ENCODE data around the gene PAEP. TPM values are rescaled to one million over a fixed set of nuclear protein-coding genes. Genes with fewer than 3 reads are reported as not detected.

The PAEP gene
- total RNA-seq, 1 donor from 2014 or later, result 0.39 TPM

GRCh38 chr9:135573124-135573523 lies 11.6 kb downstream of the PAEP start:
- no peaks in the 10 kb centered on the region for H3K79me2 ChIP-seq (ENCODE audit: insufficient read depth, low read length)
- Mint-ChIP-seq H3K36me3 (ENCODE audit: low read depth, unreplicated experiment) (no peaks in the 10 kb centered on the region), H3K4me1 (ENCODE audit: low read depth, unreplicated experiment) (no peaks in the 10 kb centered on the region), H3K4me3 (ENCODE audit: unreplicated experiment) (no peak overlapping the region), H3K27ac (ENCODE audit: unreplicated experiment) (no peak overlapping the region), H3K9me3 (ENCODE audit: unreplicated experiment) (peaks cover 11% of the 10 kb centered on the region), H3K27me3 (ENCODE audit: low read depth, unreplicated experiment) (peaks cover 16% of the 10 kb centered on the region)
- TF ChIP-seq EZH2 (IDR thresholded peaks at IDR 0.05; ENCODE audit: insufficient read depth, low read length) (no peak), CTCF (IDR thresholded peaks at IDR 0.05; ENCODE audit: insufficient read depth, low read depth, low read length) (no peak)
- no peak for DNase-seq (ENCODE audit: low read depth)
- H3K27me3 ChIP-seq (ENCODE audit: insufficient read depth, low read length), result no peaks in the 10 kb centered on the region
- no peak overlapping the region for H2AFZ ChIP-seq (ENCODE audit: low read depth, low read length)
- no peak overlapping the region for H3K4me2 ChIP-seq (ENCODE audit: low read length)
- no peaks in the 10 kb centered on the region for H4K20me1 ChIP-seq (ENCODE audit: insufficient read depth, low read length)
- no peaks in the 10 kb centered on the region for H3K36me3 ChIP-seq (ENCODE audit: insufficient read depth, low read length)
- peaks cover 5% of the 10 kb centered on the region for H3K9me3 ChIP-seq (ENCODE audit: insufficient read depth, low read depth, low read length)
- no peak overlapping the region for H3K9ac ChIP-seq (ENCODE audit: low read length)
- no peak overlapping the region for H3K27ac ChIP-seq (ENCODE audit: low read depth, low read length)
- FAIRE-seq, result no peak
- H3K4me3 ChIP-seq (ENCODE audit: insufficient read depth, low read depth, low read length), result no peak overlapping the region
- H3K4me1 ChIP-seq (ENCODE audit: insufficient read depth, low read length), result no peaks in the 10 kb centered on the region

GRCh38 chr9:135574331-135574730 lies 12.8 kb downstream of the PAEP start:
- FAIRE-seq, result no peak
- Histone ChIP-seq H3K27ac (ENCODE audit: low read depth, low read length) (no peak overlapping the region), H3K9ac (ENCODE audit: low read length) (no peak overlapping the region), H3K4me3 (ENCODE audit: insufficient read depth, low read depth, low read length) (no peak overlapping the region), H4K20me1 (ENCODE audit: insufficient read depth, low read length) (no peaks in the 10 kb centered on the region), H3K79me2 (ENCODE audit: insufficient read depth, low read length) (no peaks in the 10 kb centered on the region), H2AFZ (ENCODE audit: low read depth, low read length) (no peak overlapping the region), H3K4me1 (ENCODE audit: insufficient read depth, low read length) (no peaks in the 10 kb centered on the region), H3K9me3 (ENCODE audit: insufficient read depth, low read depth, low read length) (peaks cover 3% of the 10 kb centered on the region), H3K36me3 (ENCODE audit: insufficient read depth, low read length) (no peaks in the 10 kb centered on the region), H3K27me3 (ENCODE audit: insufficient read depth, low read length) (no peaks in the 10 kb centered on the region), H3K4me2 (ENCODE audit: low read length) (no peak overlapping the region)
- no peaks in the 10 kb centered on the region for H3K4me1 Mint-ChIP-seq (ENCODE audit: low read depth, unreplicated experiment)
- no peak overlapping the region for H3K27ac Mint-ChIP-seq (ENCODE audit: unreplicated experiment)
- TF ChIP-seq CTCF (IDR thresholded peaks at IDR 0.05; ENCODE audit: insufficient read depth, low read depth, low read length) (no peak), EZH2 (IDR thresholded peaks at IDR 0.05; ENCODE audit: insufficient read depth, low read length) (no peak)
- H3K4me3 Mint-ChIP-seq (ENCODE audit: unreplicated experiment), result no peak overlapping the region
- DNase-seq (ENCODE audit: low read depth), result no peak
- H3K36me3 Mint-ChIP-seq (ENCODE audit: low read depth, unreplicated experiment), result no peaks in the 10 kb centered on the region
- peaks cover 16% of the 10 kb centered on the region for H3K27me3 Mint-ChIP-seq (ENCODE audit: low read depth, unreplicated experiment)
- peaks cover 3% of the 10 kb centered on the region for H3K9me3 Mint-ChIP-seq (ENCODE audit: unreplicated experiment)

- no peak for FAIRE-seq
- Histone ChIP-seq H3K79me2 (ENCODE audit: insufficient read depth, low read length) (no peaks in the 10 kb centered on the region), H3K4me2 (ENCODE audit: low read length) (no peak overlapping the region), H3K27me3 (ENCODE audit: insufficient read depth, low read length) (no peaks in the 10 kb centered on the region), H3K9me3 (ENCODE audit: insufficient read depth, low read depth, low read length) (peaks cover 3% of the 10 kb centered on the region), H4K20me1 (ENCODE audit: insufficient read depth, low read length) (no peaks in the 10 kb centered on the region), H3K4me3 (ENCODE audit: insufficient read depth, low read depth, low read length) (no peak overlapping the region), H3K27ac (ENCODE audit: low read depth, low read length) (no peak overlapping the region), H3K9ac (ENCODE audit: low read length) (no peak overlapping the region), H2AFZ (ENCODE audit: low read depth, low read length) (no peak overlapping the region), H3K36me3 (ENCODE audit: insufficient read depth, low read length) (no peaks in the 10 kb centered on the region), H3K4me1 (ENCODE audit: insufficient read depth, low read length) (no peaks in the 10 kb centered on the region)
- Mint-ChIP-seq H3K36me3 (ENCODE audit: low read depth, unreplicated experiment) (no peaks in the 10 kb centered on the region), H3K4me1 (ENCODE audit: low read depth, unreplicated experiment) (no peaks in the 10 kb centered on the region), H3K27me3 (ENCODE audit: low read depth, unreplicated experiment) (peaks cover 16% of the 10 kb centered on the region), H3K27ac (ENCODE audit: unreplicated experiment) (no peak overlapping the region), H3K9me3 (ENCODE audit: unreplicated experiment) (no peaks in the 10 kb centered on the region), H3K4me3 (ENCODE audit: unreplicated experiment) (no peak overlapping the region)
- TF ChIP-seq EZH2 (IDR thresholded peaks at IDR 0.05; ENCODE audit: insufficient read depth, low read length), result no peak
- no peak for TF ChIP-seq CTCF (IDR thresholded peaks at IDR 0.05; ENCODE audit: insufficient read depth, low read depth, low read length)
- no peak for DNase-seq (ENCODE audit: low read depth)
These were observed 13.4 kb downstream of the PAEP start for GRCh38 chr9:135574943-135575342.

All from astrocyte (in vitro differentiated cells and primary cell).